ENCODE results near the gene SCP2.

The SCP2 gene

DNA sequence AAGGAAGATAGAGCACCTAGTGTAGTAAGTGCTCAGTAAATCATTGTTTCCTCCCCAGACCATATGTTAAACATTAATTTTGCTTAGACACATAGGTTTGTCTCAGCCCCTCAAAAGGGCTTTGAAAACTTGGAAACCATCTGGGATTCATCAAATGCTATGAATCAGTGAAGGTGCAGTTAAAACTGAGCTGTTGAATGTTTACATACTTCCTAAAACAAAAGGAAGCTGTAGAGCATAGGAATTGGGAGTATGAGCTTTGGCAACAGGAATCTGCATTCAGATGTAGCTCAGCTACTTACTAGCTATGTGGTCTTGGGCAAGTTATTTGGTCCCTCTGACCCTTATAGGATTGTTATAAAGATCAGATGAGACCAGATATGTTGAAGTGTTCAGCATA lies 116.2 kb downstream of the SCP2 start:
- peak; percentile 65 for DNase-seq (ENCODE audit: low read depth)

- no peak for DNase-seq (ENCODE audit: low read depth)
These were observed 117.8 kb downstream of the SCP2 start for GRCh38 chr1:53044926-53045325.

DNA sequence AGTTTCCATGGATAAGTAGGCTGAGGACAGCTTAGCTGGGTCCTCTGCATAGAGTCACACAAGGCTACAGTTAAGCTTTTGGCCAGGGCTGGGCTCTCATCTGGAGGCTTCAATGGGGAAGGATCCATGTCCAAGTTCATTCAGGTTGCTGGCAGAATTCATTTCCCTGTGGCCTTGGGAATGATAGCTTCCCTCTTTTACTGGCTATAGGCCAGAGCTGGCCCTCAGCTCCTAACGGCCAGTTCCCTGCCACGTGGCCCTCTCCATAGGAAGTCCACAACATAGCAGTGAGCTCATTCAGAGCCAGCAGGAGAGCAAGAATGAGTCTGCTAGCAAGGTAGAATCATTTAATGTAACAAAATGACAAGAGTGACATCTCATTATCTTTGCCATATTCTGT lies 119.9 kb downstream of the SCP2 start:
- no peak for DNase-seq (ENCODE audit: low read depth)

GRCh38 chr1:53047737-53048736 lies 121.0 kb downstream of the SCP2 start:
- DNase-seq (ENCODE audit: low read depth) = no peak

- no peak for DNase-seq (ENCODE audit: low read depth)
These were observed 122.0 kb downstream of the SCP2 start for GRCh38 chr1:53048960-53049573.

DNA sequence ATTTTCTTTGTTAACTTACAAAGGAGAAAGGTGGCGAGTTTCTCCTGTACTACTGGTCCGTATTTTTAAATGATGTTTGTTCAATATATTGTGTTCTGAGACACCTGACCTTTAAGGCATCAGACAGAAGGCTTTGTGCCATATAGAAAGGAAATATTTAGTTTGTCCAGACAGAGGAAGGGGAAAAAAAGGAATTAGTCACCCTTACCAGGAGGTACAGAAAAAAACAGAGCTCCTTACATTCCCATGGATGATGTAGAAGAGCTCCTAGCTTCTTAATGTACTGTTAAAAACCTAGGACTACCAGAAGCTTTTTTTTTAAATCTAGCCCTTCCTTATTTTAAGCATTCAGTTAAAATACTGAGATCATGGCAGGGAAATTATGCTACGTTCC lies 122.5 kb downstream of the SCP2 start:
- DNase-seq (ENCODE audit: low read depth) = no peak

GRCh38 chr1:53050310-53050709 lies 123.2 kb downstream of the SCP2 start:
- DNase-seq (ENCODE audit: low read depth) = no peak

DNA sequence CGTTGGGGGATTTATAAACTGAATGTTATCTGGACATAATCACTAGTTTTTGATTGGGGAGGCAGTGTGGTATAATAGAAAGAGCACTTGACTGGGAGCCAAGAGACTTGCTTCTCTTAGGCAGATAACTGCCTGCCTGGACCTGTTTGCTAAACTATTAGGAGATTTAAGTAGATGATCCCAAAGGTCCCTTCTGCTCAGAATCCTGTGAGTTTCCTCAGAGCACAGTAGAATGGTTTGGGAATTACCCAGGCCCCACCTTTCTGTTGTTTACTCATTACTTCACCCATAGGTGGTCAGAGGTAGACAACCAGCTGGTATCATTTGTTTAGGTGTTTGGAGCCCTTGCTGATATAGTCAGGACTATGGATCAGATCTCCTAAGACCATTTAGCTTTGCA lies 124.6 kb downstream of the SCP2 start:
- no peak for DNase-seq (ENCODE audit: low read depth)

- DNase-seq (ENCODE audit: low read depth) = no peak
These were observed 130.1 kb downstream of the SCP2 start for GRCh38 chr1:53057127-53057526.

DNA sequence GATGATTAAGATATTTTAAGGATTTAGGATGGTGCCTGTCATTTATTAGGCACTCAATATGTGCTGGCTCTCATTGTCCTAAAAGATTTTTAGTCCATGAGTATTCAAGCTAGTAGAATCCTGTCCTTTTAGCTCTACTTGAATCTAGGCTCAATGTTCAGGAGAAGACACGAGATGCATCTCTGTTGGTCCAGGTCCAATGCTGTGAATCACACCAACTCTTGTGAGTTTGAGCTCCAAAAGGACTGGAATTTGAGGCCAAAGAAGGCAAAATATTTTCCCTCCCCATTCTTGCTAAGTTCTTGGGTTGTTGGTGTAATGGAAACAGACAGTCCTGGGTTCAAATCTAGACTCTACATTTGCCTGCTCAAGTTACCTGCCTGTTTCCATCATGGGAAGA lies 133.5 kb downstream of the SCP2 start:
- DNase-seq (ENCODE audit: low read depth) = peak; percentile 51

- peak; percentile 26 for DNase-seq (ENCODE audit: low read depth)
These were observed 134.2 kb downstream of the SCP2 start for GRCh38 chr1:53061123-53061858.

DNA sequence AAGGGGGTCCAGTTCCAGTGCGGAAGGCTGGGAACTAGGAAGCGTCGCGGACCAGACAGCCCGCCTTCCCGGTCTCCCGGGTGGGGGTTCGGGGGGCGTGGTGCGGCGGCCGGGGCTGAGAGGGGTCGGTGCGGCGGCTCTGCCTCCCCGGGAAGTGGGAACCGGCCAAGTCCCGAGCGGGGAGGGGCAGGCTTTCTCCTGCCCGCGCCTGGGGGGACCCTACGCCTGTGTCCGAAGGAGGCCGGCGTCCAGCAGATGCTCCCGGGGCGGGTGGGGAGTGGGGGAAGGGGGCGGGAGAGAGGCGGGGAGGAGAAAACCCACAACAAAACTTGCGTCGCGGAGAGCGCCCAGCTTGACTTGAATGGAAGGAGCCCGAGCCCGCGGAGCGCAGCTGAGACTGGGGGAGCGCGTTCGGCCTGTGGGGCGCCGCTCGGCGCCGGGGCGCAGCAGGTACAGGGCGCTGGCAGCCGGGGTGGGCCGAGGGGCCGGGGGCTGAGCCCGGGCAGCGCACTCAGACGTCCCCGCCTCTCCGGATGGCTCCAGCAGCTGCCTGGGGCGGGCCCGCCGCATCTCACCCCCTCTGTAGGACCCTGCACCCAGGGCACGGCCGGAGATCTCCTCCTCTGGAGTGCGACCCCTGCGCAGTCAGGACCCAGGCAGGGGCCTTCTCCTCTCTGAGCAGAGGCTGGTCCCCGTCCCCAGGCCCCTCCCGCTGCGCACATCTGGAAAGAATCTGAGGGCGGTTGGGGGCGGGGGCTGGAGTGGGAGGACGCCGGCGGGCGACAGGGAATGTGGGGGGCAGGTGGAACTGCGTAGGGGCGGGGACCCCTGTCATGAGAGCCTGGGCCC lies 135.0 kb downstream of the SCP2 start, which contains the start of gene PODN:
TSS of gene PODN (plus strand) at position 355 of the 849 bp plus-strand sequence. CDS start 7,643 bp downstream, outside the sequence.
- DNase-seq (ENCODE audit: low read depth) = no peak

GRCh38 chr1:53062708-53063591 lies 135.9 kb downstream of the SCP2 start:
- DNase-seq (ENCODE audit: low read depth) = no peak

DNA sequence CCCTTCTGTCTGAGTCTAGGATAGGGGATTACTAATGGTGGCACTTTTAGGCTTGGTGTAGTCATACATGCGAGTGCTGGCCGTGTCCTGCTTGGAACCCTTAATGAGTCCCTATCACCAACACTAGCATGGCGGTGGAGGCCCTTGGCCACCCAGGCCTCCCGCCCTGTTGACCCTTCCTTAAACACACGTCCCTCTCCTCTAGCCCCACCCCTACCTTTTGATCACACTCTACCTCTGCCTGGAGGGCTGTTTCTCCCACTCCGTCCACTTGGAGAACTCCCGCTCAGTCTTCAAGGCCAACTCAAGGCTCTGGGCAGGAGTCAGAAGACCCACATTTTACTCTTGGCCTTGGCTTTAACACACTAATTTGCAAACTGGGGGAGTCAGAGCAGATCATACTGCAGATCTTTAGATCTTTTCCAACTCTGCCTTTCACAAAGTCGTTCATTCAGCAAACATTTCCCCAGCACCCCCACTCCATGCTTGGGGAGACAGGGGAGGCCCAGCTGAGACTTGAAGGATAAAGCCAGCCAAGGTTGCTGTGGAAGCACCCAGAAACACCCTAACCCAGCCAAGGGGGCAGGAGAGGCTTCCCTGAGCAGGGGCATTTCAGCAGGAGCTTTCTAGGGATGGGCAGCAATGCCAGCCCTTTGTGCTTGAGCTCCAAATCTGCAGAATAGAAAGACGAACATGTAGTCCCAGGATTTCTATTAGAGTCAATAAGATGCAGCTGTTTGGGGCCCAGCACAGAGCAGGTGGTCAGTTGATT lies 136.9 kb downstream of the SCP2 start:
- DNase-seq (ENCODE audit: low read depth) = no peak

DNA sequence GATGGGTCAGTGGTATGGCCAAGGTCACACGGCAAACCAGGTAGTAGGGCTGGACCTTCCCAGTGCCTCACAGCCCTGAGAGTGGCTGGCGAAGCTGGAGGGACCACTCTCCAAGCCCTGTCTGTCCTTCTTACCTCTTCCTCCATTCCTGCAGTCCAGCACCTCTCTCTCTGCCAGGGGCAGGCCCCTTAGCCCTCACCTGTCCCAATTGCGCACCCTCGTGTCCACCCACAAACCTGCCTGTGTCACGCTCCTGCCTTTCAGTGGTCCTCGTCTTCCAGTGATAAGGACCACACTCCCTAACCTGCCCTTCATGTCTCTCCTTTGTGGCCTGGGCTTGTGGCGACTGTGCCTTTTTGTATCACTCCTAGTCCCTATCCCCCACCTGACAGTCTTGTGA lies 138.3 kb downstream of the SCP2 start:
- DNase-seq (ENCODE audit: low read depth) = no peak

DNA sequence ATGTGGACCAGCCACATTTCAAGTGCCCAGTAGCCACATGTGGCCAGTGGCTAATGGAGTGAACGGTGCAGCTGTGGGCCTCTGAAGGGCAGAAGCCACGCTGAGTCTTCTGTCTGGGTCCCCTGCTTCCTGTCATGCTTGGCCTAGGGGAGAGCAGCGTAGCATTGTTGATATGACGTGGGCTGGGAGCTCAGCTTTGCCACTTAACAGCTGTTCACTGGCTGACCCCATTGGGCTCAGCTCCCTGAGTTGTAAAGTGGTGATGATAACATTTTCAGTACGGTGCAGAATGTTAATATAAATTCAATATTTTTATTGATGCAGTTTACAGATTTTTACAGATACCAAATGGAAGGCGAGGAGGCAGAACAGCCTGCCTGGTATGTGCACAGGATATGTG lies 139.4 kb downstream of the SCP2 start:
- DNase-seq (ENCODE audit: low read depth) = no peak

- no peak for DNase-seq (ENCODE audit: low read depth)
These were observed 140.0 kb downstream of the SCP2 start for GRCh38 chr1:53066891-53067738.

- no peak for DNase-seq (ENCODE audit: low read depth)
These were observed 140.8 kb downstream of the SCP2 start for GRCh38 chr1:53067886-53068285.

Data from fibroblast of the conjunctiva (primary cell).